GM12873 (cell line): Measurements from ENCODE around the gene CRISP2.

Source experiments
- TF ChIP-seq, protein P1 (sequence below): IDR thresholded peaks from 2 replicates; pipeline ENCODE4 v1.5.1; 2012; ENCODE audit warnings: low read depth, mild to moderate bottlenecking, moderate library complexity, low read length, control low read depth; ENCODE audit not compliant: insufficient read depth; ENCODE audit errors: missing control alignments

Gene CRISP2, protein sequence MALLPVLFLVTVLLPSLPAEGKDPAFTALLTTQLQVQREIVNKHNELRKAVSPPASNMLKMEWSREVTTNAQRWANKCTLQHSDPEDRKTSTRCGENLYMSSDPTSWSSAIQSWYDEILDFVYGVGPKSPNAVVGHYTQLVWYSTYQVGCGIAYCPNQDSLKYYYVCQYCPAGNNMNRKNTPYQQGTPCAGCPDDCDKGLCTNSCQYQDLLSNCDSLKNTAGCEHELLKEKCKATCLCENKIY

DNA sequence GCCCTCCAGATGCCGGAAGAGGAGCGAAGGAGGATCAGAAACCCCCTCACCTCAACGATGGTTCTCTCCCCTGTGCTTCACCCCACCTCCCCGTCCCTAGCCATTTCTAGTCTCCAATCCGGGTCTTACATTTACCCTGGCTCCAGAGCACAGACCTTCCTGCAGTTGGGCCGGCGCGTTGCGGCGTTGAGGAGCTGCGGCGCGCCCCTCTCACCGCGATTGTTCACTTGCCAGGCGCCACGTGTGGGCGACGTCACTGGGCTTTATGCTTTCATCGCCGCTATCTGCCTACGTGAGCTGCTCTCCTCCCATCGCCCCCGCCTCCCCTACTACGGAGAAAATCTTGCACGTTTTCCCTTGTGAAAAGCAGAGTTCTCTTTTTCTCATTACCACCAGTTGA lies at the start of gene CRISP2:
Gene CRISP2 (minus strand): TSS at position 198 of the 400 bp plus-strand sequence. CDS start 4,347 bp downstream, outside the sequence.
- TF ChIP-seq, protein P1, sequence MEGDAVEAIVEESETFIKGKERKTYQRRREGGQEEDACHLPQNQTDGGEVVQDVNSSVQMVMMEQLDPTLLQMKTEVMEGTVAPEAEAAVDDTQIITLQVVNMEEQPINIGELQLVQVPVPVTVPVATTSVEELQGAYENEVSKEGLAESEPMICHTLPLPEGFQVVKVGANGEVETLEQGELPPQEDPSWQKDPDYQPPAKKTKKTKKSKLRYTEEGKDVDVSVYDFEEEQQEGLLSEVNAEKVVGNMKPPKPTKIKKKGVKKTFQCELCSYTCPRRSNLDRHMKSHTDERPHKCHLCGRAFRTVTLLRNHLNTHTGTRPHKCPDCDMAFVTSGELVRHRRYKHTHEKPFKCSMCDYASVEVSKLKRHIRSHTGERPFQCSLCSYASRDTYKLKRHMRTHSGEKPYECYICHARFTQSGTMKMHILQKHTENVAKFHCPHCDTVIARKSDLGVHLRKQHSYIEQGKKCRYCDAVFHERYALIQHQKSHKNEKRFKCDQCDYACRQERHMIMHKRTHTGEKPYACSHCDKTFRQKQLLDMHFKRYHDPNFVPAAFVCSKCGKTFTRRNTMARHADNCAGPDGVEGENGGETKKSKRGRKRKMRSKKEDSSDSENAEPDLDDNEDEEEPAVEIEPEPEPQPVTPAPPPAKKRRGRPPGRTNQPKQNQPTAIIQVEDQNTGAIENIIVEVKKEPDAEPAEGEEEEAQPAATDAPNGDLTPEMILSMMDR = no peak

DNA sequence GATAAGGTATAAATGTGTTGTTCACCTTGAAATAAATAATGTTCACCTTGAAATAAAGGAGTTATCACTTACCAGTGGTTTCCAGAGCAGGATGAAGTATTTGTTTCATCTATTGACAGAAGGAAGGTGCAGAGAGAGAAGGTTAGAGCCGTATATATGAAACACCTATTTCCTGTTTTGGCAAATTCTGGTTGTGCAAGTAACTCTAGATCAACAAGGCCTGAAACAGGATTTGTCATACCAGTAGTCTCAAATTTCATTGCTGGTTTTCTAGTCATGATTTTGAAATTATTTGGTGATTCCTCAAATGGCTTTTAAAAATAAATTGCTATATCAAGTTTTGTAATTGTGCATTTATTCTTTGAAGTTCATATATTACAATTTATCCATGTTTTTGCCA lies 30.9 kb upstream of the CRISP2 start, which contains the start of gene CRISP3:
Gene CRISP3 (minus strand): TSS at position 130 of the 400 bp plus-strand sequence. CDS start 21 bp downstream, at position 109.
- TF ChIP-seq, protein P1 = no peak

DNA sequence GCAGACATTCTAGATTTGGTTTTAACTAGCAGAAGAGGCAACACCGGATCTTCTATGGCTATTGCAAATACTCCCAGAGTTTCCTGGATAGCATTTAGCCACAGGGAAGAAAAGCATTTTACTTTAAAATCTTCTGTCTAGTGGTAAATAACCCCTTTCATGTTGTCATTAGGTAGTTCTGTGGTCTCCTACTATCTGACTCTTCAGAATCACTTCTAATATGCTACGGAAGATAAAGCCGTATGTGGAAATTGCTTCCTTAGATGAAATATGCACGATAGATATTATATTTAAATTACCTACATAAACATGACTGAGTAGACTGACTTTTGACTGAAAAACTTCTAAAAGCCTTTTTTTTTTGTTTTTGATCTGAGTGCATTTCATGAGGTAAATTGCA lies 30.1 kb upstream of the CRISP2 start:
- TF ChIP-seq, protein P1 = no peak

DNA sequence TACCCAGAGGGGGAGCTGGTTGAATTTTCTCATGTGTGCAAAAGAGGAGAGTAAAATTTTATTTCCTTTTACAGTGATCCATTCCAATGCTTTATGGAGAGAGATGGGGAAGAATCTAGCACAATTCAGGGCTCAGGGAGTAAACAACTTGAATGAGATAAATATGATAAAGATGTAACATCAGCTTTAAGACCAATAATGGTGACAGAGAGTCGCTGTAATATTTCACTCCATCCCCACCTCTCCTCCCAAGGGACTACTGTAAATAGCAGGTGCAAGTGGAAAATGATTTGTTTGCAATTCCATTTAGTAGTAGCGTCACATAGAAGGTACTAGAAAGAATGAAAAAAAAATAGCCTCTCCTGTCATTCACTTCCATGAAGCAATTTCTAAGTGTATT lies 26.1 kb upstream of the CRISP2 start:
- TF ChIP-seq, protein P1 = no peak

DNA sequence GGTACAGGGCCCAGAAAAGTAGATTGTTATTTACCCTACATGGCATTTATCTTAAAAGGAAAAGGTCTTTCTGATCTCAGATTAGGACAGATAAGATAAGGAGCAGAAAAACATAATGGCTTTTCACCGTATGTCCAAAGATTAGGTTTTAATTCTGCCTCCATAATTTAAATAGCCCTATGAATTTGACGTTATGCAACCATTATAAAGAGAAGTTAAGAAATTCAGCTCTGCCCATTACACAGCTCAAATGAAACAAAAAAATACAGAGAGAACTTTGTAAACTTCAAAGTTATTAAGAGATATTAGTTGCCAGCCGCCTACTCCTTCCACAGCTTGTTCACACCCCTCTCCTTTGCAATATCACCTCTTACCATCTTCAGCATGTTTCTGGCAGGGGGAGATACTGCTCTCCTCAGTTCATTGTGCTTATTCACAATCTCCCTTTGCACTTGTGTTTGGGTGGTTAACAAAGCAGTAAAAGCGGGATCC lies 22.7 kb upstream of the CRISP2 start:
- TF ChIP-seq, protein P1 = no peak

DNA sequence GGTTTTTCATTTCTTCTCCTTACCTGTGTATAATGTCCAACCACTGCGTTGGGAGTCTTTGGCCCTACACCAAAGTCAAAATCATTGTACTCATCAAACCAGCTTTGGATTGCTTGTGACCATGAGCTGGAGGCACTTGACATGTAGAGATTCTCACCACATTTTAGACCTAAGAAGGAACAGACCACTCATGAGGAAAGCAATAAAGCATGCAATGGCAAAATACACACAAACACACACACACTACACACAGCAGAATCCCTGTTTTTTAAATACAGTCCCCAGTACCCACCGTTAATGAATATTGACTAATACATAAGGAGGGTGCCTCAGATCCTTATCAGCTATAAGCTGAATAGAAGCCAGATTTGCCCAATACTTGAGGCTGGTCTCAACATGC lies 20.3 kb upstream of the CRISP2 start:
- TF ChIP-seq, protein P1 = no peak

DNA sequence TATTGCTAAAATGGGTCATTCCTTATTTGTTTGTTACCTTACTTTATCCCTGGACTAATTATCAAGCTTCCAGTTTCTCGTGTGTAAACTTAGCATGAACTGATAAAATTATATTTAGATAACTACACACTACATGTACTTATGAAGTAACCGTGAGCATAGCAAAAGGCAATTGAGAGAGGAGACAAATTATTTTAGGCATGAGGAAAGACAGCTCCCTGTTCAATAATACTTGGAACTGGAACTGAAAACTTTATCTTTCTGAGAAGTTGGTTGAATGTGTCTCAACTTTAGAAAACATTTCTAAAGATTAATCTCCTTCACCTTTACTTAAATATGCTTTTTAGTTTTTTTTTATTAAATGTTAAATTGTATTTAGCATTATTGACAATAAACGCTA lies 19.4 kb upstream of the CRISP2 start:
- TF ChIP-seq, protein P1 = no peak
